Measurements from ENCODE around the gene HBE1.

GRCh38 chr11:5290106-5290505 lies 20.4 kb upstream of the HBE1 start:
- TF ChIP-seq GLIS3 (CRISPR knock-in tag; IDR thresholded peaks at IDR 0.05) (no peak), CREB5 (CRISPR knock-in tag; IDR thresholded peaks at IDR 0.05; ENCODE audit: low read depth) (no peak), TCF4 (CRISPR knock-in tag; IDR thresholded peaks at IDR 0.05; ENCODE audit: borderline replicate concordance) (no peak), CSRNP3 (CRISPR knock-in tag; IDR thresholded peaks at IDR 0.05) (no peak), TOX (CRISPR knock-in tag; IDR thresholded peaks at IDR 0.05; ENCODE audit: borderline replicate concordance) (no peak)

Measured in SK-N-SH treated with all-trans-retinoic acid at 6 μM for 48 hours (cell line).